Stimulated activated CD8-positive, alpha-beta memory T cell treated with anti-CD3 and anti-CD28 coated beads, Interleukin-15, amount 100 ng/mL, for 48 hours (primary cell): ENCODE results near the gene PAQR9.
"Not testable (repeated sequence)": the region's sequence is repeated elsewhere in the genome, so short reads cannot be mapped to it uniquely, and the experiment has no call there.

Source experiments
- DNase-seq, 2 donors: peaks; one replicate each; pipeline ENCODE4 v3.0.0-alpha.2; 2020; ENCODE audit warnings: low read depth in 2 of 2

The PAQR9 gene, protein sequence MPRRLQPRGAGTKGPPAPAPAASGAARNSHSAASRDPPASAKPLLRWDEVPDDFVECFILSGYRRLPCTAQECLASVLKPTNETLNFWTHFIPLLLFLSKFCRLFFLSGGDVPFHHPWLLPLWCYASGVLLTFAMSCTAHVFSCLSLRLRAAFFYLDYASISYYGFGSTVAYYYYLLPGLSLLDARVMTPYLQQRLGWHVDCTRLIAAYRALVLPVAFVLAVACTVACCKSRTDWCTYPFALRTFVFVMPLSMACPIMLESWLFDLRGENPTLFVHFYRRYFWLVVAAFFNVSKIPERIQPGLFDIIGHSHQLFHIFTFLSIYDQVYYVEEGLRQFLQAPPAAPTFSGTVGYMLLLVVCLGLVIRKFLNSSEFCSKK

DNA sequence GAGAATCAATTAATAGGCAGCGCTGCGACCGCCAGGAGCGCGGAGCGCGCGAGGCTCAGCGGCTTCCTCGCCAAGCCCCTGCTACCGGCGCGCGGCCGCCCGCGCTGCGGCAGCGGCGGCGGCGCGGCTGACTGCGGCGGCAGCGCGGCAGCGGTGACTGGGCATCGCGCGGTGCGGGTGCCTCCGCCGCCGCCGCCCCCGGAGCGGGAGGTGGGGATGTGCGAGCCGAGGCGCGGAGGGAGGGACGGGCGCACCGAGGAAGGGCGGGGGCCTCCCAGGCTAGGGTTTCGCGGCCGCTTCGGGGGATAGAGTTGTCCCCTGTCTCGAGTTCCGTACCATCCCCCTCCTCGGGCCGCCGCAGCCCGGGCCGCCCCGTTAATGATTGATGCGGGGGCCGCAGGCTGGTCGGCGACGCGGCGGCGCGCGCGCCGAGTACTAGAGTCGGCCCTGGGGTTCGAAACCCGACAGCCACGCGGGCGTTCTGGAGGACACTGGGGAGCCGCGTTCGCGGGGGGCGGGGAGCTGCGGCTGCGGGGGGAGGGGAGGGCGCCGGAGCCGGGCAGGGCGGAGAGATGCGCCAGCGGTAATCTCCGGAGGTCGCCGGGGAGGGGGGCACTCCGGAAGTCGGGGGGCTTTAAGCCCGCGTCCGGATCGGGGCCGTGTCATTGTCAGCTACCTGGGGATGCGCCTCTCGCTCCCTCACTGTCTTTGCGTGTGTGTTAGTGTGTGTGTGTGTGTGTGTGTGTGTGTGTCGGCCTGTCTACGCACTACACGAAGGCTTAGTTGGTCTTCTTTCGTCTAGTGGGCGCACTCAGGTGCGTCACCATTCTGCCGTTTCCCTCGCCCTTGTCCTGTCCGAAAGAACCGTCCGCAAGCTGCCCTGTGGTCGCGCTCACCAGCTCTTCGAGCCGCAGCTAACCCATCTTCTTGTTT, at the start of gene PAQR9:
PAQR9 (minus strand) TSS at position 159 of the 933 bp plus-strand sequence. CDS start 338 bp downstream, outside the sequence.
- no peak for DNase-seq

DNA sequence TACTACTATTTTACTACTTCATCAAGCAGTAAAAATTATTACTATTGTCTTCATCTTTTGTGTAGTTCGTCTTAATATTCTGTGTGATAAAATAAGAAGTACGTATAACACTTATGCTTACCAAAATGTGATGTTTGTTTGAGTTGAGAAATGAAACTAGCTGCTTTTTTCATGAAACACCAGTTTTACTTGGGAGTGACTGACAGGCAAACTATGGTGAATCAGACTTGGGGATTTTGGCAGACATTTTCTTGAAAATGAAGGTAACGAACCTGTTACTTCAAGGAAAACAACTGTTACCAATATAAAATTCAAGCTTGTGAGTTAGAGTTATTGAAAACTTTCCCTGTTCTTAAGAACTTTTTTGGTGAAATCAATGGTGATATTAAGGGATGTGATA, 48.2 kb upstream of the PAQR9 start:
- DNase-seq, result no peak

DNA sequence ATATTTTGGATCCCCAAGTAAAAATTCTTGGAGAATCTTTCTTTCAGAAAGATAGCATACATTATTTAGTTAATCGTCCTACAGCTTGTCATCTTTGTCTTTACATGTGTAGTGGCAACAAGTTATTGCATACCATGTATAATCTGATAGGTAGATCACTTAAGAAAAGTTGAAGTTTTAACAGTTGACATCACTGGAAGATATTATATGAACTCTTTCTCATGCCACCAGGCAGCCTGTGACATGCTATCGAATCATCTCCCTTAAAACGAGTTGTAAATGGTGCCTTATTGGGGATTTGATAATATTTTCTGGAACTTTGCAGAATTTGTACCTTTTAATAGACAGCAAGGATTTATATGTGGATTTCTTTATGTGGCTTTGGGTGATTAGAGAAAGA, 46.5 kb upstream of the PAQR9 start:
- DNase-seq, result no peak

DNA sequence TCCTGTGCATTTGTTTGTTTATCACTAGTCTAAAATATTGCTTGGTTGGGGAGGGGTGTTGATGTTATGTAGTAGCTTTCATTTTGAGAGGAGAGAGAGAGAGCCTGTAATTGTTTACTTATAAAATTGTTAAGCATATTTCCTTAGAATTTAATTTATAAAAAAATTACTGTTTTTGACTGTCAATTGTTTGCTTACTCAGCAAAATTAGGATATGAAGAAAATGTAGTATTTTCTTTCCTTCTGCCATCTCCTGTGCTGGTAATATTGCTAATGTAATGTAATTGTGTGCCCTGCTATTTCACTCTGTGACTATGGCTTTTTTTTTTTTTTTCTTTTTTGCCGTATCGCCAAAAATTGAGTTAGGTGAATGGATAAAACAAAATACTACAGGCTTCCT, 41.3 kb upstream of the PAQR9 start:
- no peak for DNase-seq

DNA sequence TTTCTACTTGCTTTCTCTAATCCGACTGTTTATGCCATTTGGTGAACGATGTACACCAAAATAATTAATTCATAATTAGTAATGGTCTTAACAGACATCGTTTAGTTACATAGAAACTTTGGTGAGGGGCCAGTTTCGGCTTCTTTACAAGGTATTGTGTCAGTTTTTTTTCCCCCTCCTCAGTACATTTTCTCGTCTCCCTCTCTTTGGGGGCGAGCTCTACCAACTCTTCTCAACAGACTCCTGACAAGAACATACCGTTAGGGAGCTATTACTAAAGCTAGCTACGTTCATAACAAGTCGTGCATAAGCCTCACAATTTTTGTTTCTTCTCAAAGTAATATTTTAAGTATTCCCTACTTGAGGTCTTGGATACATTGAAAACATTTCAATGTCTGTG, 39.3 kb upstream of the PAQR9 start:
- no peak for DNase-seq

DNA sequence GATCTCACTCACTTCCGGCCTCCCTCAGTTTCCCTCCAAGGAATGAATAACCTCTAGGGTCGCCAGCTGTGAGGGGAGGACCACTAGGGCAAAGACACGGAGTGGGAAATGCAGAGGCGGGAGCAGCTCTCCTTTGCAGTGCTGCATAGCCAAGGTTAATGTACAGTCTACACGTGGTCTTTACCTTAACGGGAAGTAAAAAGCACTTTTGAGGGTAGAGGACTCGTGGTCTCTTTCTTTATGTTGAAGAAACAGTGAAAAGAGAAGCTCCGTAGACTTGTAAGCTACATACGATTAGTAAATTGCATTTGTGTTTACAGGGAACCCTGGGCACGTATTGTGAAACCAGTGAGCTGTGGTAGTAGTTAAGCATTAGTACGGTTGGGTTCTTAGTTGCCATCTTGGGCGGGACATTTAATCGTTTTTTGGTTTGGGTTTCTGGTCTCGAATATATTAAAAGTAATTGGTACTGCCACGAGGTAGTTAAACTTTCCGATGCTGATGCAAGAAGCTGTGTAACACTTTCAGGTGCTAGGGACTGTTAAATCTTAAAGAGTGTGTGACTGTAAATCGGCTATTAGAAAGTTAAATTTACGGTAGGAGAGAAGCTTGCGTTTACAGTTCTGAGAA, 38.7 kb upstream of the PAQR9 start:
- DNase-seq, result peak in 1 of 2 donors; percentile 3

DNA sequence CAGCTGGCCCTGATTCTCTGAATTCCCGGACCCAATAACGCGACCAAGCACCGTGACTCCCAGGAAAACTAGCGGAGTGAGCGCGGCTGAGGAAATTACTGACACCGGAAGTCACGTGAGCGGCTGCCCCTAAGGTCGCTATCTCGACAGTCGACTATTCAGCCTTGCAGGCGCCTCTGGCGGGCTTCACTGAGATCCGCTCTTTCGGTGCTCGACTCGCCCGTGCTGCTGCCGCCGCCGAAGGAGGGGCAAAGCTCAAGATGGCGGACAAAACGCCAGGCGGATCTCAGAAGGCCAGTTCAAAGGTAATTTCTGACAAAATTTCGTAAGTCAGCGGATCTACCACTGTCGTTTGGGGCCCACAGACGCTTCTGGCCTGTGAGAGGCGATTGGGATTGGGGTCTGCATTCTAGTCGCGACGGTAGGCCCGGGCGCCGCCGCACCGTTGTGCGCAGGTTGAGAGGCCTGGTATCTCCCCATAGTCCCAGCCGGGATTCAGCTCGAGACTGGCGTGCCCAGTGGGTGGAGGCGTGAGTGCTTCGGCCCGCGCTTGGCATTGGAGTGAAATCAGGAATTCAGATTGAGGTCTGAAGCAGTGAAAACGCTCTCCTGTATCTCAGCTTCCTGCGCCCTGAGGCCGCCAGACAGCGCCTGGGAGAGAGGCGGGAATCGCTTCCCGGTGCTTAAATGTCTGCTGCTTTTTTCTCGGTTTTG, 38.1 kb upstream of the PAQR9 start, which contains the start of gene U2SURP:
U2SURP (plus strand) TSS at position 202 of the 714 bp plus-strand sequence; CDS start at position 261, 59 bp downstream.
- DNase-seq, result peak; percentile 88 to 90

DNA sequence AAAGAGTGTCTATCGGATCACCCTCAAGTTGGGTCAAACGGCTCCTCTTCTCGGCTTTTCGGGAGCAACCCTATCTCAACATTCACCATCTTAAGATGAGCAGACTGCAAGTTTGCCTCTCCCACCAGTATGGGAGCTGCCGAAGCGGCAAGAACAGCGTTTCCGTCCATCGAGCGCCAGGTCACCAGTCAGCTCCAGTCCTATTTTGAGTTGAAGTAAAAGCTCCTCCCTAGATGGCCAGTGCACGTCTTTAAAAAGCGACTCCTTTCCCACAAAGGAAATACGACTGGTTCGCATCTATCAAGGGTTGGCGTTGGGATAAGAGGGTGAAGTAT, 37.5 kb upstream of the PAQR9 start:
- peak in 1 of 2 donors; percentile 40 for DNase-seq

DNA sequence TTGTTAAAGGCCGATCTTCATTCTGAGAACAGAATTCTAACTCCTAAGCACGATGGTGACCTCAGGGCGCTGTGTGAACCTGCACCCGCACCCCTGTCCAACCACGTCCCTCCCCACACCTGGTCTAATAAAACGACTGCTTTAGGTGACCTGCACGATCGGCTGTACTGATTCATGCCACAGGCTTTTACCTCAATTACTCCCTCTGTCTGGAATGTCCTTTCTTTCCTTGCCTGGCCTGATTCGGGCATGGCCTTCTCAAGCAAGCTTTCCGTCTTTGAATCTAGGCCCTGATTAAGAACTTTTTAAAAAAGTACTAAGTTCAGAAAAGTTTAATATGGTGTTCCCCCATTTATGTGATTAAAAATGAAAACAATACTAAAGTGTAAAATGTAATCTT, 37.1 kb upstream of the PAQR9 start:
- no peak for DNase-seq

DNA sequence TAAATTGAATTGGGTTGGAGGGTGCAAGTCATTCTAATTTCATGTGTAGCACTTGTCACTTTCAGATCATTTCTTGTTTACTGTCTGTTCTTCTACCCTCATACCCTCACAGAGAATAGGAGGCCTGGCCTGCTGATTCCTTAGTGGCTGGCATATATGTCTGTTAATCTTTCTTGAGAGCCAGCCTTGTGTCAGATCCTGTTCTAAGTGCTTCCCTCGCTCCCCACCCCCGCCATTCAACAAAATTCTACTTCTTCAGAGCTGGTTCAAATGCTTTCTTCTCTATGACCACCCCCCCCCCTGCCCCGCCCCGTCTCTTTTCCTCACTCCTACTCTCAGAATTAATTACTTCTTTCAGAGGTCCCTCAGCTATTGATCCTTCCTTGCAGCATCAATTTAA, 36.4 kb upstream of the PAQR9 start:
- no peak for DNase-seq

DNA sequence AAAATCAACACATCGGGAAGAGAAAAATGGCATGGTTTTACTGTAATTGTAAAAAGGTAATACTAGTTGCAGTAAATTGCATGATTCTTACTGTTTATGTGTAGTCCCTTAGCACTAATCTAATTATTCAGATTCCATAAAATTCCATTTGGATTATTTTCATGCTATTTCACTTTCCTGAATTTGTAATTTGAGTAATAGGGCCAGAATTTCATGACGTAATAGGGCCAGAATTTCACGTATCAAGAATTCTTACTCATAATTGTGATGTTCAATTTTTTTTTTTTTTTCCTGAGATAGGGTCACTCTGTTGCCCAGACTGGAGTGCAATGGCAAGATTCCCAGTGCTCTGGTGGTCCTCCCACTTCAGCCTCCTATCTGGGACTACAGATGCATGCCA, 35.0 kb upstream of the PAQR9 start:
- no peak for DNase-seq

DNA sequence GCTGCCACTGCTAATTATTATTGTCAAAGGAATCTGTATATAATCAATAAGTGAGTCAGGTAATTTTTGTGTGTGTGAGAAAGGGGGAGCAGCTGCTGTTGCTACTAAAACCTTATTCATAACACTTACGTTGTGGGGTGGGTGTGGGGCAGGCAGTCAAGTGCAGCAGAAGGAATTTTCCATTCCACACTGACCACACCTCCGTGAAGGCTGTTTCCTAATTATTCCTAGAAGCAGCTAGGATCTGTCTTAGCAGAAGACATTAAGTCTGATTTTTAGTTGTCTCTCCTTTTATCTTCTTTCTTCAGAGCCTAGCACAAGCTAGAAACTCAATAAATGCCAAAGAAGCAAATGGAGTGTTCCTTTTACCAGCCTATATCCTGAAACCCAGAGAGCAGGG, 33.9 kb upstream of the PAQR9 start:
- no peak for DNase-seq

DNA sequence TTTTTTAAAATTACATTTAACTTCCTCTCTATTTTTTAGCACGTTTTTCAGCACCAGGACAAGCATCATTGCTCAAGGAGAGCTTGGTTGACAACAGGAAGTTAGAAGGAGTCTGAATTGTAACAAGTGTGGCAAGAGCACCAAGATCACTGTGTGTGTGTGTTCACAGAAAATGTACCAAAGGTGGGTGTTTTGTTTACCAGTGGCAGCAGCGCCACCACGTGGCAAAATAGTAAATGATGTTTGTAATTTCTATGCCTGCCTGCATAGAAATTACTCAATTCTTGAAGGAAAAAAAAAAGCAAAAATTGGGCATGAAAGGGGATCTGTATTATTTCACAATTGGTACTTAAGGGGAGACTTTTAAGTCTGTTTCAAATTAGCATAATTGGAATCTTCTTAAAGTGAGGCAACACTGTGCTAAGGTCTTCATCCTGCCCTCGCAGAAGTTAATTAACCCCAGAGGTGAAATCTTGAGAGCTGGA, 30.5 kb upstream of the PAQR9 start:
- DNase-seq, result peak; percentile 27 to 32

DNA sequence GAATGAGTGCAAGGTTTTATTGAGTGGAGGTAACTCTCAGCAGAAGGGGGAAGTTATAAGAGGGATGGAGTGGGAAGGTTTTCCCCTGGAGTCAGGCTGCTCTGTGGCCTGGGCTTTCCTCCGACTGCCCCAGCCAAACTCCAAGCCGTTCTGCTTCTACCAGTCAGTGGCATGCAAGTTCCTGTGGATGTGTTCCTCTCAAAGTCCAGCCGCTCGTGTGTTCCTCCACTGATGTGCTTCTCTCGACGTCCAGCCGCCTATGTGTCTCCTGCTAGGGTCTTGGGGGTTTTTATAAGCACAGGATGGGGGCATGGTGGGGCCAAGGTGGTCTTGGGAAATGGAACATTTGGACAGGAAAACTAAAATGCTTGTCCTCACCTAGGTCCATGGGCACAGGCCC, 28.8 kb upstream of the PAQR9 start:
- no peak for DNase-seq

DNA sequence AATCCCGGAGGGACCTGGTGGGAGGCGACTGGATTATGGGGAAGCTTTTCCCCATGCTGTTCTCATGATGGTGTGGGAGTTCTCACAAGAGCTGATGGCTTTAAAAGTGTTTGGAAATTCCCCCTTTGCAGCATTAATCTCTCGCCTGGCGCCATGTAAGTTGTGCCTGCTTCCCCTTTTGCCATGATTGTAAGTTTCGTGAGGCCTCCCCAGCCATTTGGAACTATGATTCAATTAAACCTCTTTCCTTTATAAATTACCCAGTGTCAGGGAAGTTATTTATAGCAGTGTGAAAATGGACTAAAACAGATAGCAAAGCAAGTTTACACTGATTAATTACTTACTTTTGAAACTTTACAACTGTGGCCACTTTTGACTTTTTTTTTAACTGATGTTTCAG, 27.2 kb upstream of the PAQR9 start:
- no peak for DNase-seq

DNA sequence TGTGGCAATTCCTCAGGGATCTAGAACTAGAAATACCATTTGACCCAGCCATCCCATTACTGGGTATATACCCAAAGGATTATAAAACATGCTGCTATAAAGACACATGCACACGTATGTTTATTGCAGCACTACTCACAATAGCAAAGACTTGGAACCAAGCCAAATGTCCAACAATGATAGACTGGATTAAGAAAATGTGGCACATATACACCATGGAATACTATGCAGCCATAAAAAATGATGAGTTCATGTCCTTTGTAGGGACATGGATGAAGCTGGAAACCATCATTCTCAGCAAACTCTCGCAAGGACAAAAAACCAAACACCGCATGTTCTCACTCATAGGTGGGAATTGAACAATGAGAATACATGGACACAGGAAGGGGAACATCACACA, 25.4 kb upstream of the PAQR9 start:
- not testable (repeated sequence) for DNase-seq

DNA sequence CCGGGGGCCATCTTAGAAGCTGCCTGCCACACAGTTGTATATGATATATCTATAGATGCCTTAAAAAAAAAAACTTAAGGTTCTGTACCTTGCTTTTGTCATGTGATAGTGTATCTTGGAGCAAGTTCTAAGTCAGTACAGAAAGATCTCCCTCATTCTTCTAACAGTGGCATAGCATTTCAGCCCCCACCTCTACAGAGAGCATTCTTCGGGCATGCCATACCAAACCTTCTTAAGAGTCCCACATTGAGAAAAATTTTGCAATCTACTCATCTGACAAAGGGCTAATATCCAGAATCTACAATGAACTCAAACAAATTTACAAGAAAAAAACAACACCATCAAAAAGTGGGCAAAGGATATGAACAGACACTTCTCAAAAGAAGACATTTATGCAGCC, 24.7 kb upstream of the PAQR9 start:
- not testable (repeated sequence) for DNase-seq

DNA sequence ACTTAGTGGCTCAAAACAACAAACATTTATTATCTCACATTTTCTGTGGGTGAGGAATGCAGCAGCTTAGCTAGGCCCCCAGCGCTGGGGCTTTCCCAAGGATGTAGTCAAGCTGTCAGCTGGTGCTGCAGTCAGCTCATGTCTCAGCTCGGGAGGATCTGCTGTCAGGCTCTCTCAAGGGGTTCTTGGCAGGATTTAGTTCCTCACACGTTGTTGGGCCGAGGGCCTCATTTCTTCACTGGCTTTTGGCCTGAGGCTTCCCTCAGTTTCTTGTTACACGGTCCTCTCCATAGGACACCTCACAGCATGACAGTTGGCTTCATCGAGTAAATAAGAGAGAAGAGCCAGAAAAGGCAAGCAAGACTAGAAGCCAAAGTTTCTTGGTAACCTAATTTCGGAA, 24.2 kb upstream of the PAQR9 start:
- no peak for DNase-seq

DNA sequence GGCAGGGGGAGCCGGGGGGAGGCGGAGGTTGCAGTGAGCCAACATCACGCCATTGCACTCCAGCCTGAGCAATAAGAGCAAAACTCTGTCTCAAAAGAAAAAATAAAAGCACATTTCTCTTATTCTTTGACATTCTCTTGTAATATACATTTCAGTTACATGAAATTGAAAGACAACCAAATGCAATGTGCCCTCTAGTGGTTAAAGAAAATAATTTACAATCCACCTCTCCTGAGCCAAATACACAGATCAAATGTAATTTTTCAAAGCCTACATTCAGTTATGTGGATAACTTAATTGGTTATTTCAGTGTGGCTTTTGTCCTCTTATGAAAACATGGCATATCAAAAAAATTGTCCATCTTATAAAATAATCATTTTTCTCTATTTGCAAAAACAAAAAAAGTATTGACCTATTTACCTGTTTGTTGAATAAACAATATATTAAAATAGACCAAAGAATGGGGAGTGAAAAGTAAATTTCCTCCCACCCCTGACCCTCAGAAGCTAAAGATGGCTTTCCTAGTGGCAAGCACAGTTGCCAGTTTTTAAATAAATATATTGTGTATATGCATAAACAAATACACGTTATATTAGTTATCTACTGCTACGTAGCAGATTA, 23.7 kb upstream of the PAQR9 start:
- no peak for DNase-seq

DNA sequence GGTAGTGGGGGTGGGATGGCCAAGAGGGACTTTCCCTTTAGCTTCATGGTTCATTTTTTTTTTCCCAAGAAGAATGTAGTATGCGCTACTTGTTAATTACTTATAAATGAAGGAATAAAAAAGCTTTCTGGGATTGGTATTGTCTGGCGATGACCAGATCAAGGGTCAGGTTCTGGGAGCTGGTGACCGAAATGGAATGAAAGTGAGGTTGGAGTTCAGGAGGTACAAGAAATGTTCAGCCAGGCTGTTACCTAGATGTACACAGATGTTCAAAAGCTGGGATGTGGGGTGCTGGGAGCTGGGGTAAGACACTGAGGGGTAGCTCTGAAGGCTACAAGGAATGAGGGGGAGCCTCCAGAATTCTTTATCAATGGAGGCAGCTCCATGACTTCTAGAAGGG, 20.8 kb upstream of the PAQR9 start:
- no peak for DNase-seq

DNA sequence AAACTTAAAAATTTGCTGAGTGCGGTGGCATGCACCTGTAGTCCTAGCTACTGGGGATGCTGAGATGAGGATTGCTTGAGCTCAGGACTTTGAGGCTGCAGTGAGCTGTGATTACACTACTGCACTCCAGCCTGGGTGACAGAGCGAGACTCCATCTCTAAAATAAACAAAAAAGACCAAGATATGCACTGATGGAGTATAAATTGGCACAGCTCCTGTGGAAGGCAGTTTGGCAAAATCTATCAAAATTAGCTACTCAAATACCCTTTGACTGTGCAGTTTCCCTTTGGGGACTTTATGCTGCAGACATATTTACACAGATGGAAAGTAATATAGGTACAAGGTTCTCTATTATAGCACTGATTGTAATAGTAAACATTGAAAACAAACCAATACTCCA, 19.8 kb upstream of the PAQR9 start:
- DNase-seq, result no peak
